GM19099 (cell line): ENCODE measurements around the gene LSS.

Source experiments
- POLR2A ChIP-seq: IDR thresholded peaks from 3 replicates; pipeline ENCODE4 v1.6.1; 2011; ENCODE audit warnings: low read depth; ENCODE audit not compliant: insufficient read length; ENCODE audit errors: extremely low read depth

Gene LSS

DNA sequence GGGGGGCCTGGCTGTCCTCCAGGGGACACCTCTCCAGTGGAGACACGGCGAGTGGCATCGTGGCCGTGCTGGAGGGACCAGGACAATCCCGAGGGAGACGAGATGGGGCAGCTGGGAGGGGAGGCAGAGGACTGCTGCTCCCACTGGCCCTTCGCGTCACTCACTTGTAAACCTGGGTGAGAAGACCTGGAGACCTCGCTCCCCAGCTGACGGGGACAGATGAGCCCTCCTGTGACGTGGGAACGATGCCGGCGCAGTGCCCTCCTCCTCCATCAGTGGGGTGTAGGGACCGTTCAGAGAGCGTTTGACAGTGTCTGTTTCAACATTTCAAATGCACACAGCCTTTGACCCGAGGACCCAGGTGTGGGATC, 48.9 kb downstream of the LSS start:
- no peak for TF ChIP-seq POLR2A

GRCh38 chr21:46178961-46179360, 49.6 kb downstream of the LSS start:
- no peak for TF ChIP-seq POLR2A

DNA sequence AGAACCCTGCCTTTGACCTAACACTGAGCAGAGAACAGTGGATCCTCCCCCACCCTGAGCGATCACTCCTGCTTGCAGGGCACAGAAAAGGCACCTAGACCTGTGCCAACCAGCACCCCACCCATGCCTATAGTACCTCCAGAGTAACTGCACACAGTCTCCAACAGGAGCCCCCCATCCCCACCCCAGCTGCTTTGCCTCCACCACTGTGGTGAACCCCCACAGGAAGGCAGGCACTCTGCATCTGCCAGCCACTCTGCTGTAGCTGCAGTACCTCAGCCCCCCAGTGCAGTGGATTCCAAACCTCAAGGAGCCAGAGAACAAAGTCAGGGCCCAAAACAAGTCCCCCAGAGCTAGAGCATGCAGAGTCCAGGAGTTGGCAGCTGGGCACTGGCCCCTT, 55.0 kb downstream of the LSS start:
- no peak for TF ChIP-seq POLR2A

DNA sequence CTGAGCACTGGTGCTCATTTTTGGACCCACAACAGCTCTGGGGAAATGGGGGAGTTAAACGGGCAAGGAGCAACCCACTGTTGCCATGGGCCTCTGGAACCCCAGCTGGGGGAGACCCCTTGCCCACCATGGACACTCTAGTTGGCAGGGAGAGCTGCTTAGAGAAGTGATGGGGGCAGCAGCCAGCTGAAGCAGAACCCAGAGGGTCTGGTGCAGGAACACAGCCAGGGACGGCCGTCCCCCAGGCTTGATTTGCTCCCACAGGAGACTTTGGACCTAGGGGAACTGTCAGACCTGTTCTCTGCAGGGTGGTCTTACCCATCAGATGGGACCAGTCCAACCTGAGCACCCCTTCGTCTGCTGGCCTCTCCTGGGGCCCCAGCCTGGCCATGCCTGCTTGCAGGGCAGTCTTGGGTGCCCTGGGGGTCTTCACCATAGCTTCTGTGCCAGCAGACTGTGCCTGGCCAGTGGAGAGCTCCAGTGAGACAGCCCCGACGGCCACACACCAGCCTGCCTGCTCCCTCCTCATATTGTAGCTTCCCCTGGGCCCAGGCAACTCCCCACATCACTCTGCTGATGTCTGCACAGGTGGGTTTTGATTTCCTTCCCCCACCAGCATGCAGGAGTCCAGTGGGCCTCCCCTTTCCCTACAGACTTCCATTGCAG, 55.6 kb downstream of the LSS start:
- TF ChIP-seq POLR2A, result no peak

- TF ChIP-seq POLR2A, result no peak
Observed at GRCh38 chr21:46171996-46172862, 56.3 kb downstream of the LSS start.

- no peak for TF ChIP-seq POLR2A
Observed at GRCh38 chr21:46171585-46171984, 57.0 kb downstream of the LSS start.

GRCh38 chr21:46168659-46169386, 59.8 kb downstream of the LSS start:
- TF ChIP-seq POLR2A, result no peak

DNA sequence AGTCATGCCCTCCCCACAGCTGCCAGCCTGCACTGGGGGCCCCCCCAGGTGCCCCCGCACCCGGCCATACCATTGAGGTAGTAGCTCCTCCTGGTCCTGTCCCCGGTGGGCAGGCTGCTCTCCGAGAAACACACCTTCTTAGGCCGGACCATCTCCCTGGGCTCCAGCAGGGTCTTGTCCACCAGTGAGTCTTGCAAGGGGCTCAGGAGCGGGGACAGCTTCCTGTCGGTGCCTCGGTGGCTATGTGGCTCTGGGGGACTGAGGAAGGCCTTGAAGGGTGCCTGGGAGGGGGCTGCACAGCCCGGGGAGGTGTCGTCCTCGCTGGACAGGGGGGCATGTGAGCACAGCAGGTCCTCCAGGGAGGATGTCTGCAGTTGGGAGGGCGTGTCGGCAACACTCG, 60.3 kb downstream of the LSS start:
- no peak for TF ChIP-seq POLR2A

DNA sequence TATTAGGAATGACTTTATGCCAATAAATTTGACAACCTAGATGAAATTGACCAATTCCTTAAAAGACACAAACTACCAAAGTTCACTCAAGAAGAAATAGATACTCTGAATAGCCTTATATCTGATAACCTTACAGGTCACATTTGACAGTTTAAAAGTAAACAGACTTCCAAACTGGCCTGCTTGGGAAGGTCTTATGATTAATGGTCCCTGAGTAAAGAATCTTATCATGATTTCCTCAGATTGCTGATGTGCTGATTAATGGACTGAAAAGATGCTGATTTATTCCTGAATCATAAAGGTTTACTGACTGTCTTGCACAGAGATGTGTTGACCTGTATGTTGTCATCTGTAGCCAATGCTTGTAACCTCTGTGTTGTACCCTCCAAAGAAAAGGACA, 63.5 kb downstream of the LSS start:
- TF ChIP-seq POLR2A, result no peak

DNA sequence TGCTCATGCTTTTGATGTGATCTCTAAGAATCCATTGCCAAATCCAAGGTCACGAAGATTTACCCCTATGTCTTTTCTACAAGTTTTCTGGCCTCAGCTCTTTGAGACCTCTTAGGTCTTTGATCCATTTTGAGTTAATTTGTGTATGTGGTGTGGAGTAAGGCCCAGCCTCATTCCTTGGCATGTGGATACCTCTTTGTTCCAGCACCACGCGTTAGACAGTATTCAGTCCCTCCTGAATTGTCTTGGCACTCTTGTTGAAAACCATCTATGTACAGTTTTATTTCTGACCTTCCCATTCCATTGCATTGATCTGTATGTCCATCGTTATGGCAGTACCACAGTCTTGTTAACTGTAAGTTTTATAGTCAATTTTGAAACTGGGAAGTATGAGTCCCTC, 65.2 kb downstream of the LSS start:
- TF ChIP-seq POLR2A, result no peak

- no peak for TF ChIP-seq POLR2A
Observed at GRCh38 chr21:46161633-46162592, 66.7 kb downstream of the LSS start.

DNA sequence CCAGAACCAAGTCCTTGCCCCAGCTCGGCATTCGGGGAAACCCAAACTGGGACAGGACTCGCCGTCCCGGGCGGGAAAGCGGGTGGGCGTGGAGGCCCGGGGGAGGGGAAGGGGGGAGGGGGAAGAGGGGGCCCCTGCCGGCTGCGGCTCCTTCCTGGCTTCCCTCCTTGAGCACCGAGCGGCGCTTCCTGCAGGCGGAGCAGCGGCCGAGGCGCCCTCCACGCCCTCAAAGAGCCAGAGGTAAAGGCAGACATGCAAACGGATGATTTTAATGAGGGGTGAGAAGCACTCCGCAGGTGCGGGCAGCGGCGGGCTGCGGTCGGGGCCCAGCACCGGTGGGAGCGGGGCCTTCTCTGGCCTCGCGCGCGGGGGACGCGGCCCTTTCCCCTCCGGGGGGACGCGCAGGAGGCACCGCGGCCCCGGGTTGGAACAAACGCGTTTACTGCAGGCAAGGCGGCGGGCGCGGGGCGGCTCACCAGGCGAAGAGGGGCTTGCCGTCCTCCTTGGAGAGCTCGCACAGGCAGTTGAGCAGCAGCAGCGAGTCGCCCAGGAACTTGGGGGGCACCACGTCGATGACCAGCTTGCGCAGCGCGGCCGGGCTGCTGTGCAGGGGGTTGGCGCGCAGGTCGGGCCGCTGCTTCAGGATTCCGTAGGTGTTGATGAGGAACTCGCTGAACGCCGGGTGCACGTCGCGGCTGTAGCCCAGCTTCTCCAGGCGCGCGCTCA, 67.5 kb downstream of the LSS start:
- TF ChIP-seq POLR2A, result no peak

DNA sequence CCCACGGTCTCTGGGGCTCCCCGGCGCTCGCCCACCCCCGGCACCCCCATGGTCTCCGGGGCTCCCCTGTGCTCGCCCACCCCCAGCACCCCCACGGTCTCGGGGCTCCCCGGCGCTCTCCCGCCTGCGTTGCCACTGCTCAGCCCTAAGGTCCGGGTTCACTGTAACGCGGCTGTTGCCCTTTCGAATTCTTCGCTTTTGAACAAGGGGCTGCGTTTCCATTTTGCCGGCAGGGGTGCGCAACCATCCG, 68.0 kb downstream of the LSS start:
- no peak for TF ChIP-seq POLR2A
